HG02885 (cell line): ENCODE measurements around the gene RAB17.

Experiments used
- ATAC-seq: cut with Tn5 transposase; IDR thresholded peaks from one replicate; pipeline ENCODE4 v1.9.1; 2021; ENCODE audit warnings: mild to moderate bottlenecking; ENCODE audit not compliant: unreplicated experiment, poor library complexity

Gene RAB17

DNA sequence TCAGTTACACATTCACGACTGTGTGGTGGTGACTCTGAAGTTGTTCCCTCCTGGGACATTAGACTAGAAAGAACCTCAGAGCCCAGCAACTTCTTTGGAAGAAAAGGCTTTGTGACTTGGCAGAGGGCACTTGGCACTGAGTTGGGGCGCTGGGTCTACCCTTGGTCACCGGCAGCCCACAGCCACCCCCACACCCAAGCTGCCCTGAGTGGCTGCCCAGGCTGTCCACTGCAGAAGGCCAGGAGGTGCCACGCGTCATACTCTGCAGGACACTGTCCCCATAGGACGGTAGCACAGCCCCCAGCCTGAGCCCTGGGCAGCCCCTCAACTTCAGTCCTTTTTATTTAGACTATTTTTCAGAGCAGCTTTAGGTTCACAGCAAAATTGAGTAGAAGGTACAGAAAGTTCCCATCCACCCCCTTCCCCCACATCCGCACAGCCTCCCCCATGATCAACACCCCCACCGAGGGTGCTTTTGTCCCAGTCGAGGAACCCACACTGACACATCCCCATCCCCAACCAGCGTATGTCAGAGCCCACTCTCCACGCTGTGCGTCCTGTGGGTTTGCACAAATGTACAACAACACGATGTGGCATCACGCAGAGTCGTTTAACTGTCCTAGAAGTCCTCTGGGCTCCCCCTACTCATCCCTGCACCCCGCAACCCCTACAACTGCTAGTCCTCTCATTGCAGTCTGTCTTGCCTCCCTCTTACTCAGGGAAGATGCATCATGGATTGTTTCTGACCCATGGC lies 23.1 kb downstream of the RAB17 start:
- no peak for ATAC-seq

GRCh38 chr2:237566401-237567235 lies 23.9 kb downstream of the RAB17 start, which contains the start of gene PRLH:
Gene PRLH (plus strand): TSS chr2:237566574. CDS start chr2:237566574, 0 bp downstream.
- ATAC-seq, result no peak

- ATAC-seq, result no peak
These were observed 24.6 kb downstream of the RAB17 start for GRCh38 chr2:237565974-237566373.

DNA sequence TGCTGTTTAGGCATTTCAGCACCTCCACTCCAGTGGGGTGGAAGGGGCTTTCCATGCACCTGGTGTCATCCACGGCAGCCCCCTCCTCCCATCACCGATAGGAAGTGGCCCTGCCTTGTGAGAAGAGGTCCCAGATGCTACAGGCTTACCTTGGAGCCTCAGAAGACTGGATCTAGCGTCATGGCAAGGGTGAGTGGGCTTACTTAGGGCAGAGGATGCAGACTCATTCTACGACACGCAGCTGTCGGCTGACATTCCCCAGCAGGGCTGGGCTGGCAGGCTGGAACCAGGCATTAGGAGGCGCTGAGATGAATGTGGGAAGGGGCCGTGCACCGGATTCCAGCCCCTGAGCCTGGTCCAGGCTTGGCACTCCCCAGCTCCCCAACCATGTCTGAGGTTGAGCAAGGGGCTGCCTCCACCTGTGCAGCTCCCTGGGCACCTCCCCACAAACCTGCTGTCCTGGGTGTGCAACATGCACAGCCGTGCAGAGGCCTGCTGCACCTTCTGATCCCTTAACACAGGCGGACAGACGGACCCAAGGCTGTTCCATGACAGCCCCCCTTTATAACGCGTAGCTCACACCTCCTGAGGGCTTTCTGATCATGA lies 25.9 kb downstream of the RAB17 start:
- no peak for ATAC-seq

- no peak for ATAC-seq
These were observed 26.7 kb downstream of the RAB17 start for GRCh38 chr2:237563816-237564215.

- ATAC-seq, result no peak
These were observed 29.3 kb downstream of the RAB17 start for GRCh38 chr2:237561221-237561620.

GRCh38 chr2:237558961-237559641 lies 31.4 kb downstream of the RAB17 start:
- ATAC-seq, result no peak

GRCh38 chr2:237557633-237558015 lies 32.9 kb downstream of the RAB17 start:
- peak; percentile 32 for ATAC-seq

- peak; percentile 89 for ATAC-seq
These were observed 33.5 kb downstream of the RAB17 start for GRCh38 chr2:237556773-237557632.

- ATAC-seq, result no peak
These were observed 35.0 kb downstream of the RAB17 start for GRCh38 chr2:237555560-237555959.

DNA sequence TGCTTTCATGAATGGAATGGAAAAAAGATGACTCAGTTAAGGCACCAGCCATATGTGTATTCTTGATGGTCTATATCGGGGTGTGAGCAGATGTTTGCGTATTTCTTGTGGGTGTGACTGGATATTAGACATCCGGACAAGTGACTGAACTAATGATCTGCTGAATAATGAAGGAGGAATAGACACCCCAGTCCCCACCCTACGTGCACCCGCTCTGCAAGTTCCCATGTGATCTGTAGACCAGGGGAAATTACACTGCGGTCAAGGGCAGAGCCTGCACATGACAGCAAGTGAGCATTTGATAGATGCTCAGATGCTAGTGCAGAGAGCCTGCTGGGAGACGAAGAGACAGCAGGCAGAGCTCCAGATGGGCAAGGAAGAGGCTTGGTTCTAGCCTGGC lies 36.6 kb downstream of the RAB17 start:
- no peak for ATAC-seq

DNA sequence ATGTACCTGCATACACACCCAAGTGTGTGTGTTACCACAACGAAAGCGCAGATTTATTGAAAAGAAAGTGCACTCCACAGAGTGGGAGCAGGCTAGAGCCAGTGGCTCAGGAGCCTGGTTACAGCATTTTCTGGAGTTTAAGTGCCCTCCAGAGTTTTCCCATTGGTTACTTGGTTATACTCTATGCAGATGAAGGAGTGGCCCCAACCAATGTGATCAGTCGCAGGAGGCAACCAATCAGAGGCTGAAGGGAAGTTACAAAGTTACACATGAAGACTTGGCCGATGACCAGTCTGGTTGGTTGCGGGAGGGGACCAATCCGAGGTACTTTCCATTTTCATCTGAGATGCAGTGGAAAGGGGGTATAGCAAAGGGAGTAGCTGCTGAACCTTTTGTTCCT lies 37.6 kb downstream of the RAB17 start:
- no peak for ATAC-seq

GRCh38 chr2:237551071-237551574 lies 39.4 kb downstream of the RAB17 start:
- ATAC-seq, result no peak

DNA sequence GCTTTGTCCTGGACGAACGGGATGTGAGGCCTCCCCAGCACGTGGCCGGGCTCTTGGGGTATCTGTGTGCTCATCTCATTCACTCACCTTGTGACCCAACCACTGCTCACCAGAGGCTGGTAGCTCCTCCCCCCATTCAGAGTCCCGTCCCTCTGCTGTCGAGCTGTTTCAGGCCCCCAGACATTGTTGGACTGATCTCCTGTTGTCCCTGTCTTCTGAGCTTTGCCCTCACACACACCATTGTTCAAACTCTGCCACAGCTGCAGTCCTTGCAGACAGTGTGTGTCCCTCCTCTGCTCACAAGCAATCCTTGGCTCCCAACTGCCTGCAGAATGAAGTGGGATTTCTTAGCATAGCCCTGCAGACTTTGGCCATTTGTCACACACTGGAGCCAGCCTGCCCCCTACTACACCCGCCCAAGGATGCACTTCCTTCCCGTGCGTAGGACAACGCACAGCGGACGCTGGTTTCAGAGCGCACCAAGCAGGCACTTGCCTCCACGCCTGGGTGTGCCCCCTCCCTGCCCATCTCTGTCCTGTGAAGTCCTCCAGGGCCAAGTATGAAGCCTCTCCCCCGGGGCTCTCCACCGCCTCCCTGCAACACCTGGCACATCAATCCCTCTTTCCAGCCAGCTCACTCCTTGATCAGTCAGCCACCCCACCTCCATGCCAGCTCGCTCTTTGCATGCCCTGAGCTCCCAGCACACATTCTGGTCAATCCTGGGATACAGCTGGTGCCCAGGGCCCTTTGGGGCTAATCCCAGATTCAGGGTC lies 40.7 kb downstream of the RAB17 start:
- no peak for ATAC-seq

DNA sequence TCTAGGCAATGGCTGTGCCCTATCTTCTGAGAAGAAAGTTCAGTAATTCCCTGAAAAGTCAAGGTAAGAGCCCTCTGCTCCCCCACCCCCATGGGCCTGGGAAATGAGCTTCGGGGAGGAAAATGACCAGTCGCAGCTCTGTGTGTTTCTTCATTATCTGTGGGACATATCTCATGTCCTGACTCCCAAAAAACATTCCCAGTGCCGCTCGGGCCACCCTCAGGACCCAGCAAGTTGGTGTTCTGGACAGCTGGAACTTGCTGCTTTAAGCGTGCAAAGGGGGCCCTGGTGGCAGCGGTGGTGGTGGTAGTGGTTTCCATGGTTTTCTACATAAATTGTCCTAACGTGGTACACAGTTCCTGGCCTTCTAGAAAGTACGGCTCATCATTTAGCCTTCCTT lies 41.3 kb downstream of the RAB17 start:
- ATAC-seq, result no peak

GRCh38 chr2:237547841-237548416 lies 42.6 kb downstream of the RAB17 start:
- no peak for ATAC-seq

GRCh38 chr2:237546876-237547395 lies 43.6 kb downstream of the RAB17 start:
- no peak for ATAC-seq
